Ishikawa (cell line): ENCODE measurements around the gene TTLL6.

Source experiments
- RAD21 ChIP-seq: IDR thresholded peaks from 2 replicates; pipeline ENCODE4 v1.6.1; 2012; ENCODE audit warnings: low read depth
- REST ChIP-seq: IDR thresholded peaks from 2 replicates; pipeline ENCODE4 v1.6.1; 2012; ENCODE audit warnings: low read depth, mild to moderate bottlenecking

- TF ChIP-seq REST (no peak), RAD21 (no peak)
These were observed 70.0 kb downstream of the TTLL6 start for GRCh38 chr17:48746916-48747444.
